ENCODE data around the gene TEAD3.

- TF ChIP-seq RAD21 (IDR thresholded peaks at IDR 0.05; ENCODE audit: low read length) (no peak), RCOR1 (IDR thresholded peaks at IDR 0.05; ENCODE audit: insufficient replicate concordance, low read length) (no peak), POLR2A (IDR thresholded peaks at IDR 0.05; ENCODE audit: low read depth, low read length) (no peak), CHD1 (IDR thresholded peaks at IDR 0.05; ENCODE audit: low read depth, low read length) (no peak), MAFK (IDR thresholded peaks at IDR 0.05; ENCODE audit: low read depth, low read length) (no peak), CEBPB (IDR thresholded peaks at IDR 0.05; ENCODE audit: low read depth, low read length) (no peak), MXI1 (IDR thresholded peaks at IDR 0.05; ENCODE audit: borderline replicate concordance, low read depth, low read length) (no peak), SMC3 (IDR thresholded peaks at IDR 0.05; ENCODE audit: low read depth, low read length) (no peak), USF2 (IDR thresholded peaks at IDR 0.05; ENCODE audit: low read depth, low read length) (peak; percentile 64), RFX5 (IDR thresholded peaks at IDR 0.05; ENCODE audit: low read depth, low read length) (no peak), MAZ (IDR thresholded peaks at IDR 0.05; ENCODE audit: borderline replicate concordance, low read depth, low read length) (no peak)
- TF ChIP-seq, protein P1, sequence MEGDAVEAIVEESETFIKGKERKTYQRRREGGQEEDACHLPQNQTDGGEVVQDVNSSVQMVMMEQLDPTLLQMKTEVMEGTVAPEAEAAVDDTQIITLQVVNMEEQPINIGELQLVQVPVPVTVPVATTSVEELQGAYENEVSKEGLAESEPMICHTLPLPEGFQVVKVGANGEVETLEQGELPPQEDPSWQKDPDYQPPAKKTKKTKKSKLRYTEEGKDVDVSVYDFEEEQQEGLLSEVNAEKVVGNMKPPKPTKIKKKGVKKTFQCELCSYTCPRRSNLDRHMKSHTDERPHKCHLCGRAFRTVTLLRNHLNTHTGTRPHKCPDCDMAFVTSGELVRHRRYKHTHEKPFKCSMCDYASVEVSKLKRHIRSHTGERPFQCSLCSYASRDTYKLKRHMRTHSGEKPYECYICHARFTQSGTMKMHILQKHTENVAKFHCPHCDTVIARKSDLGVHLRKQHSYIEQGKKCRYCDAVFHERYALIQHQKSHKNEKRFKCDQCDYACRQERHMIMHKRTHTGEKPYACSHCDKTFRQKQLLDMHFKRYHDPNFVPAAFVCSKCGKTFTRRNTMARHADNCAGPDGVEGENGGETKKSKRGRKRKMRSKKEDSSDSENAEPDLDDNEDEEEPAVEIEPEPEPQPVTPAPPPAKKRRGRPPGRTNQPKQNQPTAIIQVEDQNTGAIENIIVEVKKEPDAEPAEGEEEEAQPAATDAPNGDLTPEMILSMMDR (conservative IDR thresholded peaks at IDR 0.05; ENCODE audit: low read depth, low read length), result no peak
Observed at GRCh38 chr6:35500782-35501181, 3.9 kb upstream of the TEAD3 start.
